Immature natural killer cell (primary cell): ENCODE data around the gene SPSB3. TPM values are rescaled to one million over a fixed set of nuclear protein-coding genes. Genes with fewer than 3 reads are reported as not detected.
A peak's percentile ranks its signal among the peaks of the same experiment; 100 is the strongest.

Experiments used
- DNase-seq, 3 donors: peaks; one replicate each; pipeline ENCODE4 v3.0.0; 2022; ENCODE audit warnings: mixed read lengths in 1 of 3
- H3K27ac Mint-ChIP-seq, 6 donors: one replicate each; pipeline ENCODE4 v1.8.0; 2020; ENCODE audit warnings: mixed read lengths in 6 of 6, mild to moderate bottlenecking in 5 of 6, inconsistent platforms in 4 of 6, moderate library complexity in 3 of 6
- H3K27me3 Mint-ChIP-seq, 3 donors: one replicate each; pipeline ENCODE4 v1.8.0; 2020 to 2021; ENCODE audit warnings: low read depth in 3 of 3, mild to moderate bottlenecking in 3 of 3, mixed read lengths in 3 of 3, moderate library complexity in 3 of 3, inconsistent platforms in 1 of 3
- H3K36me3 Mint-ChIP-seq, 3 donors: one replicate each; pipeline ENCODE4 v1.8.0; 2020; ENCODE audit warnings: mixed read lengths in 3 of 3, inconsistent platforms in 2 of 3, mild to moderate bottlenecking in 2 of 3
- H3K4me1 Mint-ChIP-seq, 2 donors: one replicate each; pipeline ENCODE4 v1.8.0; 2020; ENCODE audit warnings: inconsistent platforms in 2 of 2, mild to moderate bottlenecking in 2 of 2, mixed read lengths in 2 of 2, moderate library complexity in 1 of 2
- H3K4me3 Mint-ChIP-seq, 5 donors: one replicate each; pipeline ENCODE4 v1.8.0; 2020; ENCODE audit warnings: mild to moderate bottlenecking in 5 of 5, mixed read lengths in 5 of 5, inconsistent platforms in 3 of 5, moderate library complexity in 3 of 5
- H3K9me3 Mint-ChIP-seq, 6 donors: one replicate each; pipeline ENCODE4 v1.8.0; 2020; ENCODE audit warnings: mild to moderate bottlenecking in 6 of 6, mixed read lengths in 6 of 6, inconsistent platforms in 4 of 6, moderate library complexity in 3 of 6
- polyA plus RNA-seq, 3 donors: library from polyadenylated mRNA; unstranded; fragments of 300-500 nt; fragmentation: Illumina TruSeq; gene quantifications; one replicate each; pipeline ENCODE4 v1.2.3, GENCODE V29; 2021

Gene SPSB3
- polyA plus RNA-seq, 3 donors from 2014 or later: 68.3 to 80.4 (median 77.6) TPM

DNA sequence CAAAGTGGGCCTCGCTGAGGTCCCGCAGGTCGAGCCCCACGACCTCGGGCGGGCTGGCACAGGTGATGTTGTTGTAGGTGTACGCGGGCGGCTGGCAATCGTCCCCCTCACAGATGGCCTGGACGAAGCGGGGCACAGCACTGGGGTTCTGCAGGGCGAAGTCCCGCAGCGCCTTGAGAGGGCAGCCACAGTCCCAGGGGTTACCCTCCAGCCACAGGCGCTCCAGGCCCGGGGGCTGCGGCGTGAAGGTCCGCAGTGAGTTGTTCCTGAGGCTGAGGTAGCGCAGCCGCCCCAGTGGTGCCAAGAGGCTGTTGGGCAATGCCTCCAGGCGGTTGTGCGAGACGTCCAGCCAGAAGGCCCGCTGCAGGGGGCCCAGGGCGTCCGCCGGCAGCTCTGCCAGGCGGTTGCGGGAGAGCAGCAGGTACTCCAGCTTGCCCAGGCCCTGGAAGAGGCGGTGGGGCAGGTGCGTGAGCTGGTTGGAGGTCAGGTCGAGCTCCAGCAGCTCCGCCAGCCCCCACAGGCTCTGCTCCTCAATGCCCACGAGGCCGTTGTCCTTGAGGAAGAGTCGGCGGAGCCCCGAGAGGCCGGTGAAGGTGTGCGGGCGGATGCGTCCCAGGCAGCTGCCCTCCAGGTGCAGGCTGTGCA lies 8.4 kb upstream of the SPSB3 start:
- DNase-seq: no peak
- Mint-ChIP-seq H3K4me3 (no peak overlapping the region), H3K36me3 (peaks cover 0 to 5% (median 3%) of the 10 kb centered on the region in 3 donors), H3K27me3 (peaks cover 0 to 4% (median 1%) of the 10 kb centered on the region in 3 donors), H3K9me3 (no peaks in the 10 kb centered on the region), H3K27ac (no peak overlapping the region), H3K4me1 (peaks cover 0 to 3% of the 10 kb centered on the region in 2 donors)

DNA sequence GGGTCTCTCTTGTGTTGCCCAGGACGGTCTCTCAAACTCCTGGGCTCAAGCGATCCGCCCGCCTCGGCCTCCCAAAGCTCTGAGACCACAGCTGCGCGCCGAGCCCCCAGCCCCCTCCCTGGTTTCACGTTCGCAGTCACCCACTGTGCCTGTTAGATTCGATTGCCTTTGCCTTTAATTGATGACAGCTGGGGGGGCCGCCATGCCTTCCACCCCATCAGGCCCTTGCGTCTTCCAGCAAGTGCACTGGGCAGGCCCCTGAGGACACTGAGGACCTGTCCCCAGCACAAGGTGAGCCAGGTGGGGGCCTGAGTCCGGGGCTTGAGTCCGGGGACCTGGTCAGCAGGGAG lies 7.9 kb upstream of the SPSB3 start:
- Mint-ChIP-seq H3K4me3 (no peak overlapping the region), H3K36me3 (peaks cover 0 to 5% (median 3%) of the 10 kb centered on the region in 3 donors), H3K27ac (no peak overlapping the region), H3K27me3 (peaks cover 0 to 4% (median 1%) of the 10 kb centered on the region in 3 donors), H3K9me3 (no peaks in the 10 kb centered on the region), H3K4me1 (peaks cover 2 to 4% of the 10 kb centered on the region in 2 donors)
- no peak for DNase-seq

- Mint-ChIP-seq H3K4me1 (peaks cover 6 to 8% of the 10 kb centered on the region in 2 donors), H3K27me3 (peaks cover 0 to 4% (median 1%) of the 10 kb centered on the region in 3 donors), H3K36me3 (peaks cover 0 to 5% (median 3%) of the 10 kb centered on the region in 3 donors), H3K4me3 (no peak overlapping the region), H3K27ac (no peak overlapping the region), H3K9me3 (no peaks in the 10 kb centered on the region)
- no peak for DNase-seq
These were observed 7.3 kb upstream of the SPSB3 start for GRCh38 chr16:1789643-1790045.

DNA sequence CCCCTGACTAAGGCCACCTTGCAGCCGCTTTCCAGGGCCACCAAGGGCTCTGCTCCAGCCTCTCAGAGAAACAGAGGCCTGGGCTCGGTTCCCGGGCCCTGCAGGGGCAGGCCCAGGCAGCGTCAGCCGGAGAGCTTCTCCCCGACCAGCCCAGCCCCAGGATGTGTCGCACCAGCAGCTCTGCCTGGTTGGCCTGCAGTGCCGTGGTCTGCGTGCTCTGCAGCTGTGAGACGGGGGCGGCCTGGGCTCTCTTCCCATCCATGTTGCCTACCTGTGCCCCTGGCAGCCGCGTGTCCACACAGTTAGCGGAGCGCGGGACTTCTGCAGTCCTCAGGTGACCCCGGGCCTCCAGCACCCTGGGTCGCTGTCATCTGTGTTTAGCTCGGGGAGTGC lies 6.3 kb upstream of the SPSB3 start:
- H3K9me3 Mint-ChIP-seq: no peaks in the 10 kb centered on the region
- DNase-seq: no peak
- H3K27me3 Mint-ChIP-seq: peaks cover 0 to 4% (median 1%) of the 10 kb centered on the region in 3 donors
- H3K4me1 Mint-ChIP-seq: peaks cover 6 to 12% of the 10 kb centered on the region in 2 donors
- H3K36me3 Mint-ChIP-seq: peaks cover 0 to 5% (median 3%) of the 10 kb centered on the region in 3 donors
- no peak overlapping the region for H3K4me3 Mint-ChIP-seq
- H3K27ac Mint-ChIP-seq: no peak overlapping the region

GRCh38 chr16:1788095-1788707 lies 5.8 kb upstream of the SPSB3 start:
- H3K27ac Mint-ChIP-seq: no peak overlapping the region
- no peaks in the 10 kb centered on the region for H3K9me3 Mint-ChIP-seq
- DNase-seq: no peak
- no peak overlapping the region for H3K4me3 Mint-ChIP-seq
- peaks cover 11 to 17% of the 10 kb centered on the region in 2 donors for H3K4me1 Mint-ChIP-seq
- H3K27me3 Mint-ChIP-seq: peaks cover 0 to 4% (median 1%) of the 10 kb centered on the region in 3 donors
- peaks cover 0 to 5% (median 3%) of the 10 kb centered on the region in 3 donors for H3K36me3 Mint-ChIP-seq

DNA sequence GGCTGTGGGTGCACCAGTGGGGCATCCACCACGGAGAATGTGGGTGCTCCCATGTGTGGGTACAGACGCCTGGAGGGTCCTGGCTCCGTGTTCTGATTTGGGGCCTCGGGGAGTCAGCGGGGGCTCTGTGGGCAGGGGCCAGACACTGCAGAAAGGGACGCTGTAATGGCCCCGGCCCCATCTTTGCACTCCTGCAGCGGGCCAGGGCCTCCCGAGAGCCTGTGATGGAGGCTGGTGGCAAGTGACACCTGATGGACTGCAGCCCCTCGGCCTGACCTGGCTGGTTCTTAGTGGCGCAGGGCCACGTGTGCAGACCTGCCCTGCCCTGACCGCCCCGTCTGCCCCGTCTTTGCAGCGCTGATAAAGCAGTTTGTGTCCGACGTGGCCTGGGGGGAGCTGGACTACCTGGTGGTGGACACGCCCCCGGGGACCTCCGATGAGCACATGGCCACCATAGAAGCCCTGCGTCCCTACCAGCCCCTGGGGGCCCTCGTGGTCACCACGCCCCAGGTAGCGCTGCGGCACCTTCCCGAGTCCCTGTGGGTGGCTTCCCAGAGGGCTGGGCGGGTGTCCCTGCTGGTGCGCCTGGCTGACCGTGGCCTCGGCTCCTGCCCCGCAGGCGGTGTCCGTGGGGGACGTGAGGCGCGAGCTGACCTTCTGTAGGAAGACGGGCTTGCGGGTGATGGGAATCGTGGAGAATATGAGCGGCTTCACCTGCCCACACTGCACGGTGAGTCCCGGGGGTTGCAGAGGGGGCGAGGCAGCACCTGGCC lies 5.1 kb upstream of the SPSB3 start:
- no peak overlapping the region for H3K27ac Mint-ChIP-seq
- no peaks in the 10 kb centered on the region for H3K9me3 Mint-ChIP-seq
- peaks cover 13 to 19% of the 10 kb centered on the region in 2 donors for H3K4me1 Mint-ChIP-seq
- H3K4me3 Mint-ChIP-seq: no peak overlapping the region
- H3K27me3 Mint-ChIP-seq: peaks cover 3 to 7% (median 5%) of the 10 kb centered on the region in 3 donors
- no peak for DNase-seq
- peaks cover 0 to 5% (median 3%) of the 10 kb centered on the region in 3 donors for H3K36me3 Mint-ChIP-seq

- peaks cover 0 to 5% (median 3%) of the 10 kb centered on the region in 3 donors for H3K36me3 Mint-ChIP-seq
- H3K4me1 Mint-ChIP-seq: peaks cover 14 to 21% of the 10 kb centered on the region in 2 donors
- H3K27ac Mint-ChIP-seq: no peak overlapping the region
- no peaks in the 10 kb centered on the region for H3K9me3 Mint-ChIP-seq
- DNase-seq: no peak
- no peak overlapping the region for H3K4me3 Mint-ChIP-seq
- H3K27me3 Mint-ChIP-seq: peaks cover 5 to 9% (median 6%) of the 10 kb centered on the region in 3 donors
These were observed 4.6 kb upstream of the SPSB3 start for GRCh38 chr16:1787056-1787321.

- H3K9me3 Mint-ChIP-seq: no peaks in the 10 kb centered on the region
- H3K36me3 Mint-ChIP-seq: peaks cover 0 to 5% (median 3%) of the 10 kb centered on the region in 3 donors
- peaks cover 5 to 11% (median 6%) of the 10 kb centered on the region in 3 donors for H3K27me3 Mint-ChIP-seq
- no peak for DNase-seq
- H3K27ac Mint-ChIP-seq: no peak overlapping the region
- no peak overlapping the region for H3K4me3 Mint-ChIP-seq
- peaks cover 19 to 25% of the 10 kb centered on the region in 2 donors for H3K4me1 Mint-ChIP-seq
These were observed 4.1 kb upstream of the SPSB3 start for GRCh38 chr16:1786242-1787055.

- H3K4me3 Mint-ChIP-seq: no peak overlapping the region
- no peak for DNase-seq
These were observed 3.4 kb upstream of the SPSB3 start for GRCh38 chr16:1785846-1786170.

GRCh38 chr16:1784977-1785845 lies 2.8 kb upstream of the SPSB3 start:
- Mint-ChIP-seq H3K9me3 (no peaks in the 10 kb centered on the region), H3K4me1 (peaks cover 25 to 31% of the 10 kb centered on the region in 2 donors), H3K36me3 (peaks cover 0 to 5% (median 3%) of the 10 kb centered on the region in 3 donors), H3K27me3 (peaks cover 5 to 9% (median 6%) of the 10 kb centered on the region in 3 donors), H3K27ac (no peak overlapping the region), H3K4me3 (peak overlapping the region; percentile 41 to 67 (median 61))
- DNase-seq: no peak

More at GRCh38 chr16:1785846-1786170, 3.4 kb upstream of the SPSB3 start:
- peaks cover 25 to 30% of the 10 kb centered on the region in 2 donors for H3K4me1 Mint-ChIP-seq
- no peaks in the 10 kb centered on the region for H3K9me3 Mint-ChIP-seq
- H3K36me3 Mint-ChIP-seq: peaks cover 0 to 5% (median 3%) of the 10 kb centered on the region in 3 donors
- peaks cover 5 to 11% (median 6%) of the 10 kb centered on the region in 3 donors for H3K27me3 Mint-ChIP-seq
- no peak overlapping the region for H3K27ac Mint-ChIP-seq

- H3K27me3 Mint-ChIP-seq: peaks cover 7 to 12% (median 10%) of the 10 kb centered on the region in 3 donors
These were observed 488 bp downstream of the SPSB3 start for GRCh38 chr16:1781758-1782407.

DNA sequence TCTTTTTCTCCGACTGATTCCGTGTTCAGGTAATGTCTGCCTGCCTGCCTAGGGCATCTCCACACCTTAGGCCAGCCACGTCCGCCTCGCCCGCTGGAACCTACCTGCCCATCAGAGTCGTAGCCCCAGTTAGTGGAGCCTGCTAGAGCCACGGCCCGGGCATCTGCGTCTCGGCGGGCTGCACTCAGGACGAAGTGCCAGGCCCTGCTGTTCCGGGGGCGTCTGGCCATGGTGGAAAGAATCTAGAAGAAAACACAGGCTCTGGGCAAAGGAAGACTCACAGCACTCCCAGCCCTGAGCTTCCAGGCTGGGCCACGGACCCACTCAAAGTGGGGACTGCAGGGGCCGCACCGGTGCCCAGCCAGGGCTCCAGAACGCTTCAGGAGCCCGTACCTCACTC lies 1.1 kb downstream of the SPSB3 start:
- Mint-ChIP-seq H3K27ac (peak overlapping the region; percentile 78 to 94 (median 84)), H3K36me3 (no peaks in the 10 kb centered on the region), H3K27me3 (peaks cover 7 to 12% (median 10%) of the 10 kb centered on the region in 3 donors), H3K9me3 (no peaks in the 10 kb centered on the region), H3K4me3 (peak overlapping the region; percentile 84 to 92 (median 85)), H3K4me1 (peaks cover 25 to 30% of the 10 kb centered on the region in 2 donors)
- DNase-seq: no peak

More at GRCh38 chr16:1781758-1782407, 488 bp downstream of the SPSB3 start:
- Mint-ChIP-seq H3K27ac (peak overlapping the region; percentile 78 to 94 (median 84)), H3K9me3 (no peaks in the 10 kb centered on the region), H3K36me3 (no peaks in the 10 kb centered on the region), H3K4me1 (peaks cover 25 to 30% of the 10 kb centered on the region in 2 donors), H3K4me3 (peak overlapping the region; percentile 84 to 92 (median 85))
- DNase-seq: peak; percentile 42 to 53 (median 52)
